ENCODE results near the gene CSMD2.

- TF ChIP-seq CTCF (IDR thresholded peaks at IDR 0.05 in 2 of 3, conservative IDR thresholded peaks at IDR 0.05 in 1 of 3; ENCODE audit: borderline replicate concordance in 1 of 3, insufficient read depth in 1 of 3, low read depth in 2 of 3, low read length in 2 of 3) (no peak), EZH2 (IDR thresholded peaks at IDR 0.05) (no peak), POLR2A (IDR thresholded peaks at IDR 0.05; ENCODE audit: borderline replicate concordance, extremely low read depth, insufficient read depth, insufficient read length) (no peak), MAX (IDR thresholded peaks at IDR 0.05) (no peak), SRF (IDR thresholded peaks at IDR 0.05; ENCODE audit: low read depth) (no peak), EZH2phosphoT487 (IDR thresholded peaks at IDR 0.05; ENCODE audit: borderline replicate concordance) (no peak)
- TF ChIP-seq, protein P1, sequence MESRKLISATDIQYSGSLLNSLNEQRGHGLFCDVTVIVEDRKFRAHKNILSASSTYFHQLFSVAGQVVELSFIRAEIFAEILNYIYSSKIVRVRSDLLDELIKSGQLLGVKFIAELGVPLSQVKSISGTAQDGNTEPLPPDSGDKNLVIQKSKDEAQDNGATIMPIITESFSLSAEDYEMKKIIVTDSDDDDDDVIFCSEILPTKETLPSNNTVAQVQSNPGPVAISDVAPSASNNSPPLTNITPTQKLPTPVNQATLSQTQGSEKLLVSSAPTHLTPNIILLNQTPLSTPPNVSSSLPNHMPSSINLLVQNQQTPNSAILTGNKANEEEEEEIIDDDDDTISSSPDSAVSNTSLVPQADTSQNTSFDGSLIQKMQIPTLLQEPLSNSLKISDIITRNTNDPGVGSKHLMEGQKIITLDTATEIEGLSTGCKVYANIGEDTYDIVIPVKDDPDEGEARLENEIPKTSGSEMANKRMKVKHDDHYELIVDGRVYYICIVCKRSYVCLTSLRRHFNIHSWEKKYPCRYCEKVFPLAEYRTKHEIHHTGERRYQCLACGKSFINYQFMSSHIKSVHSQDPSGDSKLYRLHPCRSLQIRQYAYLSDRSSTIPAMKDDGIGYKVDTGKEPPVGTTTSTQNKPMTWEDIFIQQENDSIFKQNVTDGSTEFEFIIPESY (IDR thresholded peaks at IDR 0.05; ENCODE audit: extremely low read depth, insufficient replicate concordance, low read length) = no peak
Observed at GRCh38 chr1:33960188-33960895, 204.7 kb downstream of the CSMD2 start.
